Fibroblast of the aortic adventitia (primary cell): ENCODE results near the gene USP47. TPM values are rescaled to one million over a fixed set of nuclear protein-coding genes. Genes with fewer than 3 reads are reported as not detected.
A peak's percentile ranks its signal among the peaks of the same experiment; 100 is the strongest.
"Not testable (repeated sequence)": the region's sequence is repeated elsewhere in the genome, so short reads cannot be mapped to it uniquely, and the experiment has no call there.

Experiments
- DNase-seq: peaks from one replicate; pipeline ENCODE4 v3.0.0-alpha.2; 2010; ENCODE audit warnings: low read depth
- H3K4me3 ChIP-seq: 2 replicates; pipeline ENCODE4 v1.5.1; 2011; ENCODE audit warnings: low read depth, mild to moderate bottlenecking, control low read depth, low read length, moderate library complexity
- total RNA-seq: library from RNA; depleted of rRNA; stranded (reverse); fragments of >200 nt; gene quantifications from 2 replicates; pipeline ENCODE4 v1.2.3, GENCODE V29; 2012; ENCODE audit warnings: low replicate concordance
- TF ChIP-seq, protein P1 (sequence below): IDR thresholded peaks from 2 replicates; pipeline ENCODE4 v1.5.1; 2011; ENCODE audit warnings: mild to moderate bottlenecking, low read length, control low read depth, inconsistent platforms; ENCODE audit not compliant: insufficient read depth

USP47 gene
- total RNA-seq, 1 donor, result 59.8 TPM

DNA sequence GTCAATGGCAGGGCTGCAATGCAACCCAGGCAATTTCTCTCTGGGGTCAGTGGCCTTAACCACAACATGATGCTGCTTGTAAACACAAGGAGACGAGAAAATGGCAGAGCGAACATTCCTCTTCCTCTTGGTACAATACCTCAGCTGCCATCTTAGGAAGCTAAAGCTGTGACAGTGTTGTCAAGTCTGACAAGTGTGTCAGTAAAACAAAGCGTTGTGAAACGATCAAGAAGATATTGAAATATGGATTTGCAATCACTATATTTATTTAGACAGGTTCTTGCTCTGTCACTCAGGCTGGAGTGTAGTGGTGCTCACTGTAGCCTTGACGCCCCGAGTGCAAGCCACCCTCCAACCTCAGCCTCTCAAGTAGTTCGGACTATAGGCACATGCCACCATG lies 14.5 kb upstream of the USP47 start:
- H3K4me3 ChIP-seq, result no peak overlapping the region
- TF ChIP-seq, protein P1, sequence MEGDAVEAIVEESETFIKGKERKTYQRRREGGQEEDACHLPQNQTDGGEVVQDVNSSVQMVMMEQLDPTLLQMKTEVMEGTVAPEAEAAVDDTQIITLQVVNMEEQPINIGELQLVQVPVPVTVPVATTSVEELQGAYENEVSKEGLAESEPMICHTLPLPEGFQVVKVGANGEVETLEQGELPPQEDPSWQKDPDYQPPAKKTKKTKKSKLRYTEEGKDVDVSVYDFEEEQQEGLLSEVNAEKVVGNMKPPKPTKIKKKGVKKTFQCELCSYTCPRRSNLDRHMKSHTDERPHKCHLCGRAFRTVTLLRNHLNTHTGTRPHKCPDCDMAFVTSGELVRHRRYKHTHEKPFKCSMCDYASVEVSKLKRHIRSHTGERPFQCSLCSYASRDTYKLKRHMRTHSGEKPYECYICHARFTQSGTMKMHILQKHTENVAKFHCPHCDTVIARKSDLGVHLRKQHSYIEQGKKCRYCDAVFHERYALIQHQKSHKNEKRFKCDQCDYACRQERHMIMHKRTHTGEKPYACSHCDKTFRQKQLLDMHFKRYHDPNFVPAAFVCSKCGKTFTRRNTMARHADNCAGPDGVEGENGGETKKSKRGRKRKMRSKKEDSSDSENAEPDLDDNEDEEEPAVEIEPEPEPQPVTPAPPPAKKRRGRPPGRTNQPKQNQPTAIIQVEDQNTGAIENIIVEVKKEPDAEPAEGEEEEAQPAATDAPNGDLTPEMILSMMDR, result no peak
- no peak for DNase-seq

DNA sequence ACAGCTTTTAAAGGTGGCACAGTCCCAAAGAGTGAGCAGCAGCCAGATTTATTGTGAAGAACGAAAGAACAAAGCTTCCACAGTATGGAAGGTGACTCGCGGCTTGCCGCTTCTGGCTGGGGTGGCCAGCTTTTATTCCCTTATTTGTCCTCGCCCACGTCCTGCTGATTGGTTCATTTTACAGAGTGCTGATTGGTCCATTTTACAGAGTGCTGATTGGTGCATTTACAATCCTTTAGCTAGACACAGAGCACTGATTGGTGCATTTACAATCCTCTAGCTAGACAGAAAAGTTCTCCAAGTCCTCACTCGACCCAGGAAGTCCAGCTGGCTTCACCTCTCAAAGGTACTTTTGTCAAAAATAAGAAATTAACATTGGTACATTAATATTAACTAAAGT lies 10.4 kb upstream of the USP47 start:
- H3K4me3 ChIP-seq, DNase-seq: not testable (repeated sequence)

DNA sequence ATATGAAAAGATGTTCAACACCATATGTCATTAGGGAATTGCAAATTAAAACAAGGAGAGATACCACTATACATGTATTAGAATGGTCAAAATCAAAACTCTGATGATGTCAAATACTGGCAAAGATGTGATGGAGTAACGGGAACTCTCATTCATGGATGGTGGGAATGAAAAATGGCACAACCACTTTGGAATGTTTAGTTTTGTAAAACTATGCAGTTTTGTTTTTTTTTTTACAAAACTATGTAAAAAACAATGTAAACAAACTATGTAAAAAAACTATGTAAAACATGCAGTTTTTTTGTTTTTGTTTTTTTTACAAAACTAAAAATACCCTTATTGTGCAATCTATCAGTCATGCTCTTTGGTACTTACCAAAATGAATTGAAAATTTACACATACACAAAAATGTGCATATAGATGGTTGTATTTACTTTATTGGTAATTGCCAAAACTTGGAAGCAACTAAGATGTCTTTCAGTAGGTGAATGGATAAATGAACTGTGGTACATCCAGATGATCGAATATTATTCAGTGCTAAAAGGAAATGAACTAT lies 5.0 kb upstream of the USP47 start:
- H3K4me3 ChIP-seq, result no peak overlapping the region
- DNase-seq, result no peak
- TF ChIP-seq, protein P1, result no peak

DNA sequence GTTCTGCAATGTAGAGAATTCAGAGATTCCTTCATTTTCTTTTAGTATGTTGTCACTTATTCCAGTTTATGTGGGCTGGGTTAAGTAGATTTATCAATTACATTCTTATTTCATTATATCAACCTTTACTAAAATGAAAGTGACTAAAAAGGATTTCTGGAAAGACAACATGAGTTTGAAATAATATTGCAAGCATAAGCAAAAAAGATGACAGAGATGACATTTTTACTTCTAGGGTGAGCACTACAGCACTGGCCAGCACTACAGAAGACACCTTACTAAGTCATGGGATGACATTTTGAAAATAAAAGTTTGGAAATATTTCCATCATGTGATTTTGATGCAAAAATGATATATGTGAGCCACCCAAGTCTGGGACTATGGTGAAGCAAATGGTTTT lies 2.1 kb upstream of the USP47 start:
- no peak overlapping the region for H3K4me3 ChIP-seq
- DNase-seq, result no peak
- TF ChIP-seq, protein P1, result no peak

DNA sequence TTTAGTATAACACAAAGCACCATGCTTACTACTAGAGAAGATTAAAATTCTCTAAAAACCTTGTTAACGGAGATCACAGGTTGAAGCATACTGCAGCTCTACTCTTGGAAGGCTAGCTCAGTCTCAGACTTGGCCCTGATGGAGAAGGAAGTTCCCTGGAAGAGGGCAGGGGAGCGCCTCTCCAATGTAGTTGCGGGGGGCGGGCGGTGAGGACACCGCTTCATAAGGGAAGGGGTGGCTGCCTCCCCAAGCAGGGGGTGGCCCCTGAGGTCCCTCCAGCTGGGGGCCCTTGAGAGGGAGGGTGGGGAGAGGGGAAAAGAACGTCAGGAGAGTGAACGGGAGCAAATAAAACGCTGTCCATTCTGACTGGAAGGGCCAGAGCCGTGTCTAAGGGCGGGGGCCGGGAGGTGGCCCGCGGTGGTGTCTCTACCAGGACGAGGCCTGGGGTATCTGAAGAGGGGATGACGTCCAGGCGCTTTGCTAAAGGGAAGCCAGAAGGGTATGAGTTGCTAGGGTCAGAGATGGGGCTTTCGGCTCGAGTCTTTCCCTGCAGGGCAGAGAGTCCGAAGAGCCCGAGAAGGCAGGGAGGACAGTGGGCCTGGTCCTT lies 553 bp upstream of the USP47 start:
- TF ChIP-seq, protein P1, result no peak
- peak overlapping the region; percentile 75 for H3K4me3 ChIP-seq
- peak; percentile 35 for DNase-seq

DNA sequence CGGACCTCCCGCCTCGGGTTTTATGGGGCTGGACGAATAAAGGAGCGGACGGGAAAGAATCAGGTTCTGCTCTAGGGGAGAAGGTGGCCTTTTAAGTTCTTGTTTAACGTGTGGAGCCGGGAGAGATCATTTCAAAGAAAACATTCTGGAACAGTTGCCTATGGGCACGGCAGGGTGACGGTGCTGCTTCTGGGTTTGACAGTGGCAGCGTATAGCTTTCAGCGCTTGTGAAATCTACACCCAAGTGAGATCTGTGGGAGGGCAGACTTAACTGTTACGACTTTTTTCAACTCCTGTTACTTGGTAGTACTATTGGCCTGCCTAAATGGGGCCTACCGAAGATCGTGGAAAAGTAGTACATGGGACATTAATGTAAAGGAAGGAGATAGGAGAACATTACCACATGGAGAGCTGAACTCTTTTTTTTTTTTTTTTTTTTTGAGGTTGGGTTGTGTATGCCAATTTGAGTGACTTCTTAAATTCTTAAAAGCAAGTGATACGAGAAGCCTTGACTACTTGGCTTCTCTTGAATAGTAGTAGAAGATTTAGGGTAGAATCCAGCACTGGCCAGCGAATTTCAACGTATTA lies 743 bp downstream of the USP47 start:
- TF ChIP-seq, protein P1, result no peak
- H3K4me3 ChIP-seq, result peak overlapping the region; percentile 75
- peak; percentile 84 for DNase-seq

DNA sequence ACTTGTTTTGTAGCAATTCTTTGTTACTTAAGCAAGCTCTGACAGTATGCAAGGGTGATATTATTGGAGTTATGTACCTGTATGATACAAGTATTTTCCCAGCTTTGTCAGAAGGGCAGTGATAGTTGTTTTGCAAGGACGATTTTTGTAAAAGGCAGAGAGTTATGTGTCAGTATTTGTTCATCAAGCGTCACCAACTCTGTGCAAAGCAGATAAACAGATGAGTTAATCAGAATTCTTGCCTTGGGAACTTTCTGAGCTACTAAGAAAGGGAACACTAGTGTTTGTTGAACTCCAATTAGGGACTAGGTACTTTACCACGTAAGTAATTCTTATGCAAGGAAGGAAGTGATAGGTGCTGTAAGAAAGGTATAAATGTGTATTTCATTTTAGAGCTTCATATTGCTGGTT lies 1.4 kb downstream of the USP47 start:
- TF ChIP-seq, protein P1, result no peak
- peak overlapping the region; percentile 75 for H3K4me3 ChIP-seq
- DNase-seq, result peak; percentile 68
